BLaER1 treated with 17β-estradiol and CSF1 and Interleukin-3, amounts not matched to agents 10 nM and 100 nM (cell line): ENCODE data around the gene SCN8A.
"Not testable (repeated sequence)": the region's sequence is repeated elsewhere in the genome, so short reads cannot be mapped to it uniquely, and the experiment has no call there.

Source experiments
- H3K27ac ChIP-seq, 11 experiments: shearing (Covaris generic); formaldehyde crosslinking; 2 replicates each; pipeline ENCODE4 v1.8.1; 2022
- H3K27me3 ChIP-seq, 11 experiments: shearing (Covaris generic); formaldehyde crosslinking; 2 replicates each; pipeline ENCODE4 v1.8.1; 2022
- H3K36me3 ChIP-seq, 11 experiments: shearing (Covaris generic); formaldehyde crosslinking; 2 replicates each; pipeline ENCODE4 v1.8.1; 2022
- H3K4me1 ChIP-seq, 10 experiments: shearing (Covaris generic); formaldehyde crosslinking; 2 replicates each; pipeline ENCODE4 v1.8.1; 2022
- H3K4me2 ChIP-seq, 11 experiments: shearing (Covaris generic); formaldehyde crosslinking; 2 replicates each; pipeline ENCODE4 v1.8.1; 2022
- H3K4me3 ChIP-seq, 10 experiments: shearing (Covaris generic); formaldehyde crosslinking; 2 replicates each; pipeline ENCODE4 v1.8.1; 2022
- H3K9ac ChIP-seq, 11 experiments: shearing (Covaris generic); formaldehyde crosslinking; 2 replicates each; pipeline ENCODE4 v1.8.1; 2022
- H3K9me3 ChIP-seq, 11 experiments: shearing (Covaris generic); formaldehyde crosslinking; replicated peaks in 1 of 11; 2 replicates each; pipeline ENCODE4 v1.8.1; 2022
- H4K20me1 ChIP-seq, 11 experiments: shearing (Covaris generic); formaldehyde crosslinking; 2 replicates each; pipeline ENCODE4 v1.8.1; 2022
- Cebpa-rat ChIP-seq, 11 experiments: shearing (Covaris generic); IDR thresholded peaks; 2 replicates each; pipeline ENCODE4 v1.8.1; 2022

SCN8A gene

DNA sequence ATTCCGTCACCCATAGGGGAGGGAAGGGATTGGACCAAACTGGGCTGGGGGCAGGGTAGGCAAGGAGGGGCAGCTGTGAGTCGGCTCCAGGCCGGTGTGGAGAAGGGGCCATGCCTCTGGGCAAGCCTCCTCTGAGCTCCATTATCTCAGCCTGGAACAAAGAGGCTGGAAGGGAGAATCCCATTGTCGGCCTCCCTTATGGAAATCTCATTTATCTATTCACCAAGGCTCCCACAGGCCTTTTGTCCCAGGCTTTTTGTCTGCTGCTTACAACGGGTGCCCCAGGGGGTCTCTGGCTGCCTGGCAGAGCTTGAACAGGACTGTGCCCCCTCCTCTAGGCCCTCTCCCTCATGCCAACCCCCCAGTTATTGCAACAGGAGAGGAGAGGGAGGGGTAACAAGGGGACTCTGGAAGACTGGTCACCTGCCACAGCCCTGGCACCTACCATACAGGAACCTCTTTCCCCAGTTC, 238.0 kb downstream of the SCN8A start:
- Histone ChIP-seq H3K9ac (peak overlapping the region in 3 of 11 experiments; percentile 43 to 49 (median 47); a peak in 3 of 22 replicates), H3K36me3 (peaks cover 0 to 4% (median 0%) of the 10 kb centered on the region in 11 experiments; a peak in 3 of 22 replicates), H3K4me3 (no peak overlapping the region; a peak in 1 of 20 replicates), H3K4me2 (peak overlapping the region; percentile 78 to 99 (median 89)), H3K27me3 (peaks cover 0 to 3% (median 0%) of the 10 kb centered on the region in 11 experiments; a peak in 1 of 22 replicates), H4K20me1 (no peaks in the 10 kb centered on the region), H3K27ac (peak overlapping the region in 8 of 11 experiments; percentile 4 to 94 (median 64); a peak in 15 of 22 replicates), H3K4me1 (peaks cover 68 to 98% (median 89%) of the 10 kb centered on the region in 10 experiments), H3K9me3 (no peaks in the 10 kb centered on the region)
- TF ChIP-seq Cebpa-rat (IDR thresholded peaks at IDR 0.05) = no peak

DNA sequence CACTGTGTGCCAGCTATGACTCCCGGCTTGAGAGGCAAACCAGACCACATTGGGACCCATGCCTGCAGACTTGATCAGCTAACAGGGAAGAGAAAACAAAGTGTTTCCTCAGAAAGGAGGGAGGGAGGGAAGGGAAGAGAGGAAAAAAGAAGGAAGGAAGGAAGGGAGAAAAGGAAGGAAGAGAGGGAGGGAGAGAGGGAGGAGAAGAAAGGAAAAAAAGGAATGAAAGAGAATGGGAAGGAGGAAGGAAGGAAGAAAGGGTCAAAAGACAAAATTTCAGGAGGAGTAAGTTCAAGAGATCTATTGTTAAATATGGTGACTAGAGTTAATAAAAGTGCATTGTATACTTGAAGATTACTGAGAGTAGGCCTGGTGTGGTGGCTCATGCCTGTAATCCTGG, 238.6 kb downstream of the SCN8A start:
- no peak for TF ChIP-seq Cebpa-rat (IDR thresholded peaks at IDR 0.05)
- Histone ChIP-seq H3K36me3 (peaks cover 0 to 4% (median 0%) of the 10 kb centered on the region in 11 experiments; a peak in 2 of 22 replicates), H3K9ac (peak overlapping the region in 1 of 11 experiments; percentile 49; a peak in 1 of 22 replicates), H3K4me3 (no peak overlapping the region), H3K4me1 (peaks cover 68 to 98% (median 89%) of the 10 kb centered on the region in 10 experiments), H4K20me1 (no peaks in the 10 kb centered on the region), H3K4me2 (peak overlapping the region in 9 of 11 experiments; percentile 80 to 99 (median 90); a peak in 18 of 22 replicates), H3K27ac (peak overlapping the region in 7 of 11 experiments; percentile 4 to 94 (median 65); a peak in 13 of 22 replicates), H3K27me3 (peaks cover 0 to 3% (median 0%) of the 10 kb centered on the region in 11 experiments; a peak in 1 of 22 replicates), H3K9me3 (no peaks in the 10 kb centered on the region)

DNA sequence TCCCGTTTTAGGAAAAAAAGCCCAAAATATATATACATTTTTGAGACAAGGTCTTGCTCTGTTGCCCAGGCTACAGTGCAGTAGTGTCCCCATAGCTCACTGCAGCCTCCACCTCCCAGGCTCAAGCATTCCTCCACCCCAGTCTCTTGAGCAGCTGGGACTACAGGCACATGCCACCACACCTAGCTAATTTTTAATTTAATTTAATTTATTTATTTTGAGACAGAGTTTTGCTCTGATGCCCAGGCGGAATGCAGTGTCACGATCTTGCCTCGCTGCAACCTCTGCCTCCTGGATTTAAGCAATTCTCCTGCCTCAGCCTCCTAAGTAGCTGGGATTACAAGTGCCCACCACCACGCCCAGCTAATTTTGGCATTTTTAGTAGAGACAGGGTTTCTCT, 240.8 kb downstream of the SCN8A start:
- H3K27me3 ChIP-seq, H4K20me1 ChIP-seq, H3K36me3 ChIP-seq, H3K9me3 ChIP-seq: not testable (repeated sequence)
- H3K4me1 ChIP-seq = peaks cover 68 to 100% (median 97%) of the 10 kb centered on the region in 10 experiments
- peak overlapping the region; percentile 87 to 99 (median 94) for H3K4me2 ChIP-seq
- H3K4me3 ChIP-seq = peak overlapping the region in 6 of 10 experiments; percentile 51 to 66 (median 56); a peak in 11 of 20 replicates
- peak overlapping the region in 9 of 11 experiments; percentile 62 to 77 (median 73); a peak in 19 of 22 replicates for H3K9ac ChIP-seq
- peak overlapping the region in 10 of 11 experiments; percentile 61 to 94 (median 90); a peak in 19 of 22 replicates for H3K27ac ChIP-seq

DNA sequence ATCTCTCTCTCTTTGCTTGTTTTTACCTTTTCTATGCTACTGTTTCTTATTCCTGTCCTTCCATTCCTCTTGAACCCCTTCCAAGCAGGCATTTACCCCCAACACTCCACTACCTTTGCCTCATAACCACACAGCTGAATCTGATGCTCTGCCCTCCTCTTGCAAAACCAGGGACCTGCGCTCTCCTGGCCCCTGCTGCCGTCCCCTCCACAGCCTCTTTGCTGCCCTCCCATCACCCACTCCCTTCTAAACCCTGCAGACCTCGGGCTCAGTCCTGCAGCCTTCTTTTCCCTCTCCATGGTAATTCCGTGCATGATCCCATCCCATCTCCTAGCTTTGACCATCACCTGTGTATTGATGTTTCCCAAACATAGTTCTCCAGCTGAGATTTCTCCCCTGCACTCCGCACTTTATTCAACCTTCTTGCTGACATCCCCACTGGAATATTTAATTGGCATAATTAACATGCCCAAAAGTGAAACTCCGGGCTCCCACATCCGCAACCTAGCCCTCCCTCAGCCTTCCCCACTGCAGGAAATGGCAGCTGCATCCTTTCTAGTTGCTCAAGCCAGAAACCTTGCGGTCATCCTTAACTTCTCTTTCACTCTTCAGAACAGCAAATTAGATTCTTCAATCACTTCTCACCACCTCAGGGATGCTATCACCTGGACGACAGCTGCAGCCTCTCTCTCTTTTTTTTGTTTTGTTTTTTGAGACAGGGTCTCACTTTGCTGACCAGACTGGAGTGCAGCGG, 241.5 kb downstream of the SCN8A start:
- H3K4me1 ChIP-seq = peaks cover 65 to 100% (median 96%) of the 10 kb centered on the region in 10 experiments
- peak overlapping the region in 9 of 11 experiments; percentile 64 to 77 (median 73); a peak in 19 of 22 replicates for H3K9ac ChIP-seq
- H3K27ac ChIP-seq = peak overlapping the region in 10 of 11 experiments; percentile 61 to 94 (median 90); a peak in 20 of 22 replicates
- no peaks in the 10 kb centered on the region for H4K20me1 ChIP-seq
- H3K36me3 ChIP-seq = no peaks in the 10 kb centered on the region
- no peaks in the 10 kb centered on the region for H3K9me3 ChIP-seq
- peak in 10 of 11 experiments; percentile 29 to 96 (median 92); a peak in 18 of 22 replicates for TF ChIP-seq Cebpa-rat (IDR thresholded peaks at IDR 0.05)
- H3K27me3 ChIP-seq = peaks cover 0 to 3% (median 0%) of the 10 kb centered on the region in 11 experiments; a peak in 1 of 22 replicates
- H3K4me3 ChIP-seq = peak overlapping the region in 9 of 10 experiments; percentile 21 to 66 (median 54); a peak in 16 of 20 replicates
- peak overlapping the region; percentile 87 to 99 (median 94) for H3K4me2 ChIP-seq

DNA sequence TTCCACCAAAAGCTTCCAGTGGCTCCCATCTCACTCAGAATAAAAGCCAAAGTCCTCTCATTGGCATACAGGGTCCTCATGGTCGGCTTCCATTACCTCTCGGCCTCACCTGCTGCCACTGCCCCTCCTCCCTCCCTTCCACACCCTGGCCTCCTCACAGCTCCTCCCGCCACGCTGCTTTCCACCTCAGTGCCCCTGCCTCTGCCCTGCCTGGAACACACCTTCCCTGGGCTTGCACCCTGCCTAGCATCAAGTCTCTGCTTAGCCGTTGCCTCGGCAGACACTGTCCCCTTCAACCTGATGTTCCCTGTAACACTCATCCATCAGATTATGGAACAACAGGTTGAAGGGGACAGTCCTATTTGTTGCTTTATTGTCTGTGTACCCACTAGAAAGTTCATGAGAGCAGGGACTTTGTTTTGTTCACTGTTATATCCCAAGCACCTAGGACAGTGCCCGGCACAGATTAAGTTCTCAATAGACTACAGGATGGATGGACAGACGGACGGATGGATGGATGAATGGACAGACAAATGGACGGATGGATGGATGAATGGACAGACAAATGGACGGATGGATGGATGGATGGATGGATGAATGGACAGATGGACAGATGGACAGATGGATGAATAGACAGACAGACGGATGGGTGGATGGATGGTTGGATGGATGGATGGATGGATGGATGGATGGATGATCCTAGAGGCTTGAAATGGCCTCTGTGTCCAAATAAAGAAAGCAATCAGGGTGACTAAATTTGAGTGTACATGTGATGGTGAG, 242.6 kb downstream of the SCN8A start:
- peak overlapping the region in 9 of 11 experiments; percentile 64 to 77 (median 72); a peak in 18 of 22 replicates for H3K9ac ChIP-seq
- H3K9me3 ChIP-seq = no peaks in the 10 kb centered on the region
- no peaks in the 10 kb centered on the region for H3K36me3 ChIP-seq
- peaks cover 54 to 100% (median 91%) of the 10 kb centered on the region in 10 experiments for H3K4me1 ChIP-seq
- peak overlapping the region in 10 of 11 experiments; percentile 47 to 94 (median 90); a peak in 19 of 22 replicates for H3K27ac ChIP-seq
- TF ChIP-seq Cebpa-rat (IDR thresholded peaks at IDR 0.05) = no peak
- no peaks in the 10 kb centered on the region for H4K20me1 ChIP-seq
- H3K4me2 ChIP-seq = peak overlapping the region; percentile 87 to 99 (median 94)
- H3K27me3 ChIP-seq = peaks cover 0 to 6% (median 0%) of the 10 kb centered on the region in 11 experiments; a peak in 1 of 22 replicates
- H3K4me3 ChIP-seq = peak overlapping the region in 5 of 10 experiments; percentile 35 to 66 (median 54); a peak in 7 of 20 replicates

DNA sequence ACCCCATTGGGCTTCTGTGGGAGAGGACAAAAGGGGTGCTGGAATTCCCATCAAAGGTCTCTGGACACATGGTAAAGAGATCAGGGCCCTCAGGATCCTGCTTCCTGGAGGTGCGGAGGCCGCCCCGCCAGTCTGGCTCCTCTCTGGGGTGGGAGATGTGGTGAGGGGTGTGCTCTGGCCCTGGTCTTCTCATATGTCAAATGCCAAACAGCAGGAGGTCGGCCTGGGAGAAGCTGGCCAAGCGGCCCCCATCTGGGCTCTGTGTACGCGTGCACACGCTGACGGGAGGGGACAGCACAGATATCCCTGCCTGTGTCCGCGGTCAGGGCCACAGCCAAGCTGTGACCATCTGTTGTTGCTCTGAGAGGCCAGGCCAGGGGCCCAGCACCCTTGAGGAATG, 243.4 kb downstream of the SCN8A start:
- TF ChIP-seq Cebpa-rat (IDR thresholded peaks at IDR 0.05) = no peak
- Histone ChIP-seq H3K27me3 (peaks cover 0 to 6% (median 0%) of the 10 kb centered on the region in 11 experiments; a peak in 1 of 22 replicates), H4K20me1 (no peaks in the 10 kb centered on the region), H3K4me3 (no peak overlapping the region), H3K4me2 (peak overlapping the region; percentile 87 to 99 (median 94)), H3K9me3 (no peaks in the 10 kb centered on the region), H3K27ac (peak overlapping the region in 10 of 11 experiments; percentile 10 to 94 (median 90); a peak in 18 of 22 replicates), H3K9ac (peak overlapping the region in 4 of 11 experiments; percentile 15 to 77 (median 32); a peak in 5 of 22 replicates), H3K4me1 (peaks cover 46 to 100% (median 87%) of the 10 kb centered on the region in 10 experiments), H3K36me3 (no peaks in the 10 kb centered on the region)

DNA sequence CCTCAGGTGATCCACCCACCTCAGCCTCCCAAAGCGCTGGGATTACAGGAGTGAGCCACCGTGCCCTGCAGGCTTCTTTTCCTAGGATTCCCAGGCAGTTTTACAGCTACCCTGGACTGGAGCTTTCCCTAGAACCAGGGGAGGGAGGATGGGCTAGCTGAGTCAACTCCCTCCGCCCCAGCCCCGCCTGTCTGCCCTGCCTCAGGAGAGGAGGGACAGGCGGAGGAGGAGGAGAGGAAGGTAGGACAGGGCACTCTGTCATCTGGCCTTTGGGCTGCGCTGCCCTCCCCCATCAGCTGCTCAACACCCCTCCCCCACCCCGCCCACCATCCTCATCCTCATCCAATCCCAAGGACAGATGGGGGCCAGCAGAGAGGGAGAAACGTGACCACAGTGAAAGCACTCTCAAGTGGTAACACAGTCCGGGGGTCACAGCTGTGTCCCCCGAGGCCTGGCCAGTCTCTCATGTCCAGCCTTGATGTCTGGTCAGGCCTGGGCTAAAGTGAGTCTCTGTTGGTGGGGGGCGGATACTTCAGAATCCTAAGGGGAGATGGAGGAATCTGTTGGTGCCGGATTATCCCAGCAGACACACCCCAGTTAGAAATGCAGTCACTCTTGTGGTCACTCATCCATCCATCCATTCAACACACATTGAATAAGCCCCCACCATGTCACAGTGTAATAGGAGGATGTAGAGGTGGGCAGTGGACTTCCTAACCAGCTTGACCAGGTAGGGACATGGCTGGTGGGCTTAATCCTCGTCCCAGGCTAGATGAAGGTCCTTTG, 245.2 kb downstream of the SCN8A start:
- peaks cover 0 to 6% (median 0%) of the 10 kb centered on the region in 11 experiments; a peak in 1 of 22 replicates for H3K27me3 ChIP-seq
- H3K4me2 ChIP-seq = peak overlapping the region in 10 of 11 experiments; percentile 15 to 99 (median 92); a peak in 15 of 22 replicates
- no peaks in the 10 kb centered on the region for H3K36me3 ChIP-seq
- H3K4me3 ChIP-seq = no peak overlapping the region
- no peaks in the 10 kb centered on the region for H4K20me1 ChIP-seq
- H3K27ac ChIP-seq = peak overlapping the region in 8 of 11 experiments; percentile 28 to 94 (median 50); a peak in 15 of 22 replicates
- no peak for TF ChIP-seq Cebpa-rat (IDR thresholded peaks at IDR 0.05)
- H3K9ac ChIP-seq = no peak overlapping the region; a peak in 1 of 22 replicates
- H3K9me3 ChIP-seq = no peaks in the 10 kb centered on the region
- H3K4me1 ChIP-seq = peaks cover 39 to 99% (median 82%) of the 10 kb centered on the region in 10 experiments
